ENCODE data around the gene AGPAT2. TPM values are rescaled to one million over a fixed set of nuclear protein-coding genes. Genes with fewer than 3 reads are reported as not detected.
"Not testable (repeated sequence)": the region's sequence is repeated elsewhere in the genome, so short reads cannot be mapped to it uniquely, and the experiment has no call there.

The AGPAT2 gene
- total RNA-seq, 6 donors from 2014 or later = 70.2 to 242 (median 140) TPM

DNA sequence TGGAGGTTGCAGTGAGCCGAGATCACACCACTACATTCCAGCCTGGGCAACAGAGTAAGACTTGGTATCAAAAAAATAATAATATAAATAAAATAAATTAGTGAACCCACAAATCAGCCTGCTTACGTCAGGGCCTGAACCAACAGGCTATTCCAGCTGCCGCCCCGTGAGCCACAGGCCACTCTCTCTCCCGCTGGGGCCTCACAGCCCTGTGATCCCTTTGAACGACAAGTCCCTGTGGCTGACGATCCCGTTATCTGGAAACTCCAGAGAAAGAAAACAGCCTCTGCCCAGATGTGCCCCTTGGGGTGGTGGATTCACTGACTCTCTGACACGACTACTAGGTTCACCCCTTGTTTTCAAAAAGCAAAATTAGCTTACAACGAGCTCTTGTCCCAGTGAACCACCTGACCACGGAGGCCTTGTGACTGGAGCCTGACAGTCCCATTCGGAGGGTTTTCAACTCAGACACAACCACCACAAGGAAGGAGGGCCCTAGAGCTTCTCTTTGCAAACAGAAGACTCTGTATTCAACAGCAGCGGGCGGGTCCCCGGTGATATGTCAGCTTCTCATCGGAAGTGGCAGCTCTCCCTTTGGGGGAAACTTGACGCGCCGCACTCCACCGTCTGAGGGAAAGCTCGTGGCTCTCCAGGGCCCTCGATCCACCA is 20.7 kb upstream of the AGPAT2 start:
- H3K4me1 ChIP-seq = peaks cover 12 to 15% (median 13%) of the 10 kb centered on the region in 4 donors
- TF ChIP-seq, protein P1, sequence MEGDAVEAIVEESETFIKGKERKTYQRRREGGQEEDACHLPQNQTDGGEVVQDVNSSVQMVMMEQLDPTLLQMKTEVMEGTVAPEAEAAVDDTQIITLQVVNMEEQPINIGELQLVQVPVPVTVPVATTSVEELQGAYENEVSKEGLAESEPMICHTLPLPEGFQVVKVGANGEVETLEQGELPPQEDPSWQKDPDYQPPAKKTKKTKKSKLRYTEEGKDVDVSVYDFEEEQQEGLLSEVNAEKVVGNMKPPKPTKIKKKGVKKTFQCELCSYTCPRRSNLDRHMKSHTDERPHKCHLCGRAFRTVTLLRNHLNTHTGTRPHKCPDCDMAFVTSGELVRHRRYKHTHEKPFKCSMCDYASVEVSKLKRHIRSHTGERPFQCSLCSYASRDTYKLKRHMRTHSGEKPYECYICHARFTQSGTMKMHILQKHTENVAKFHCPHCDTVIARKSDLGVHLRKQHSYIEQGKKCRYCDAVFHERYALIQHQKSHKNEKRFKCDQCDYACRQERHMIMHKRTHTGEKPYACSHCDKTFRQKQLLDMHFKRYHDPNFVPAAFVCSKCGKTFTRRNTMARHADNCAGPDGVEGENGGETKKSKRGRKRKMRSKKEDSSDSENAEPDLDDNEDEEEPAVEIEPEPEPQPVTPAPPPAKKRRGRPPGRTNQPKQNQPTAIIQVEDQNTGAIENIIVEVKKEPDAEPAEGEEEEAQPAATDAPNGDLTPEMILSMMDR (IDR thresholded peaks at IDR 0.05) = no peak
- TF ChIP-seq POLR2AphosphoS5 (IDR thresholded peaks at IDR 0.05) (no peak), POLR2A (IDR thresholded peaks at IDR 0.05) (no peak), EP300 (IDR thresholded peaks at IDR 0.05) (no peak)
- H3K9me3 ChIP-seq = no peaks in the 10 kb centered on the region
- no peak overlapping the region for H3K4me3 ChIP-seq
- H3K36me3 ChIP-seq = no peaks in the 10 kb centered on the region
- H3K27me3 ChIP-seq = peaks cover 0 to 10% (median 2%) of the 10 kb centered on the region in 4 donors
- ATAC-seq (ENCODE audit: low FRiP score in 2 of 2) (no peak), DNase-seq (no peak)
- no peak overlapping the region for H3K27ac ChIP-seq
- WGBS, 2 donors = 83 to 85% methylated on average over 12 to 22 of the region's 22 CpGs

DNA sequence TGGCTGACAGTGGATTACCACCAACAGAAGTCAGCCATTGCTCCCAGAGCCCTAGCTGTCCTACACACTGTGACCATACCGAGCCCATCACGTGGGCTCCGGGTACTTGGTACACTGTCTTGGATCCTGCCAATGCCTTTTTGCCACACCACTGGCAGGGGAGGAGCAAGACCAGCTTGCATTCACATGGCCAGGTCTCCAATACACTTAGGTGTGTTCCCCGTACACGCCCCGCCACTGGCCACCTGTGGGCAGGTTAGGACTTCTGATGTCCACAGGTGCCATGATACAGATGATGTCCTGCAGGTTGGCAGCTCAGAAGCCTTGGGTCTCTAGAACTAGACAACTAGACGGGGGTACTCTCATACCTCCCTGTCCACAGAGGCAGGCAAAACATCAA is 19.8 kb upstream of the AGPAT2 start:
- Histone ChIP-seq H3K27ac (no peak overlapping the region), H3K27me3 (peaks cover 0 to 5% (median 0%) of the 10 kb centered on the region in 4 donors), H3K4me3 (no peak overlapping the region), H3K9me3 (no peaks in the 10 kb centered on the region), H3K36me3 (no peaks in the 10 kb centered on the region), H3K4me1 (peaks cover 6 to 7% (median 6%) of the 10 kb centered on the region in 4 donors)
- 97 to 99% methylated on average over 4 to 7 of the region's 7 CpGs for WGBS, 2 donors
- DNase-seq = no peak
- TF ChIP-seq POLR2AphosphoS5 (IDR thresholded peaks at IDR 0.05) = no peak
- TF ChIP-seq POLR2A (IDR thresholded peaks at IDR 0.05) = no peak
- no peak for TF ChIP-seq EP300 (IDR thresholded peaks at IDR 0.05)
- TF ChIP-seq, protein P1 (IDR thresholded peaks at IDR 0.05) = no peak
- ATAC-seq (ENCODE audit: low FRiP score in 2 of 2) = no peak

DNA sequence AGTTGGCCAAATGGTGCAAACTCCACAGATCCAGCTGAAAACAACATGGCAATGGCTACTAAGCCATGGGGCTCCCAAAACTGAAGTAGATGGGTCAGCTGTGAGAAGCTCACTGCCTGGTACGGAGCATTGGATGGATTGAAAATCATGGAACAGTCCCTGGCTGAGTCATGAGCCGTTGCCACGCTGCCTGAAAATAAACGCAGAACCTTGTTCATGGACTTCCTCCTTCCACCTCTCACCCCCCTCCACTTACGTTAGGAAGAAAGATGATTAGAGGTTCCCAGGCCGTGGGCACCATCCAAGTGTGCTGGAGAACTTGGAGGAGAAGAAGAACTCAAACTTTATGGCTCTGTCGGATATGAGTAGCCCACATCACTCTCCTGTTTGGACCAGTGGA is 18.3 kb upstream of the AGPAT2 start:
- H3K27me3 ChIP-seq = no peaks in the 10 kb centered on the region
- H3K4me3 ChIP-seq = no peak overlapping the region
- H3K36me3 ChIP-seq = no peaks in the 10 kb centered on the region
- WGBS, 2 donors = 46 to 50% methylated on average over 7 of the region's 7 CpGs
- peaks cover 7 to 12% (median 11%) of the 10 kb centered on the region in 4 donors for H3K4me1 ChIP-seq
- ATAC-seq (ENCODE audit: low FRiP score in 2 of 2) (no peak), DNase-seq (no peak)
- H3K9me3 ChIP-seq = no peaks in the 10 kb centered on the region
- H3K27ac ChIP-seq = no peak overlapping the region
- no peak for TF ChIP-seq POLR2AphosphoS5 (IDR thresholded peaks at IDR 0.05)
- no peak for TF ChIP-seq POLR2A (IDR thresholded peaks at IDR 0.05)
- no peak for TF ChIP-seq EP300 (IDR thresholded peaks at IDR 0.05)
- TF ChIP-seq, protein P1 (IDR thresholded peaks at IDR 0.05) = no peak

DNA sequence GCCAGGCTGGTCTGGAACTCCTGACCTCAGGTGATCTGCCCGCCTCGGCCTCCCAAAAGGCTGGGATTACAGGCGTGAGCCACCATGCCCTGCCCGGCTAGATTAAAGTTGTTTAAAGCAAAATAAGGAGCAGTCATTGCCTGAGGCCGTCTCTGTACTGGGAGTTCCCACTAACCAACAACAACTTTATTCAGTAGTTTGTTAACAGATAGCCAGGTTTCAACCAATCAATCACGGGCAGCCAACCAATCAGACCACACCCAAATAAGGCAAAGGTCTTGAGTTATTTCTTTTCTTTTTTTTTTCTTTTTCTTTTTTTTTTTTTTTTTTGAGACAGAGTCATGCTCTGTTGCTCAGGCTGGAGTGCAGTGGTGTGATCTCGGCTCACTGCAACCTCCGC is 17.5 kb upstream of the AGPAT2 start:
- ATAC-seq (ENCODE audit: low FRiP score in 2 of 2); H3K4me3 ChIP-seq; H3K36me3 ChIP-seq; H3K27me3 ChIP-seq; DNase-seq; H3K9me3 ChIP-seq; H3K27ac ChIP-seq: not testable (repeated sequence)
- H3K4me1 ChIP-seq = peaks cover 9 to 19% (median 13%) of the 10 kb centered on the region in 4 donors
- WGBS, 2 donors = 88 to 92% methylated on average over 8 of the region's 8 CpGs

DNA sequence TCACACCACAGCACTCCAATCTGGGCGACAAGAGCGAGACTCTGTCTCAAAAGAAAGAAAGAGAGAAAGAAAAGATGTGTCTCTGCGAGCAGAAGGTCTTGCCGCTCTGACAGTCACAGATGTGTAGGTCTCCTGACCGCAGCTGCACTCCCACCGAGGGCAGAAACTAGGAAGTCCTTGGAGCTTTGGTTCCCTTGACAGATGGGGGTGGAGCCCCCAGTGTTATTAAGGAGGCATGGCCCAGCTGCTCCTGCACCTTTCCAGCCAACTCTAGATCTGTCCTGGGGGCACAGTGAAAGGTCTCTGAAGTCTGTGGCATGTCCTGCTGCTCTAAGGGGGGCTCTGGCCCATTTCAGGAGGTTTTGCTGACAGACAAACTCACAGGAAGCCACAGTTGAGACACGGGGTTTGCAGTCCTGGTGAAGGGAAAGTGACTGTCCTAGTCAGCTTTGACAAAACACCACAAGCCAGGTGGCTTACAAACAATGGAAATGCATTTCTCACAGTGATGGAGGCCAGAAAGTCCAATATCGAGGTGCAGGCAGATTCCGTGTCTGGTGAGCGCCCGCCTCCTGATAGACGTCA is 16.1 kb upstream of the AGPAT2 start:
- Histone ChIP-seq H3K4me3 (no peak overlapping the region), H3K4me1 (peaks cover 9 to 21% (median 16%) of the 10 kb centered on the region in 4 donors), H3K27me3 (no peaks in the 10 kb centered on the region), H3K36me3 (no peaks in the 10 kb centered on the region), H3K9me3 (no peaks in the 10 kb centered on the region), H3K27ac (no peak overlapping the region)
- WGBS, 2 donors = 74 to 85% methylated on average over 12 of the region's 12 CpGs
- DNase-seq (no peak), ATAC-seq (ENCODE audit: low FRiP score in 2 of 2) (no peak)
- TF ChIP-seq EP300 (IDR thresholded peaks at IDR 0.05) = no peak
- TF ChIP-seq, protein P1 (IDR thresholded peaks at IDR 0.05) = no peak
- no peak for TF ChIP-seq POLR2A (IDR thresholded peaks at IDR 0.05)
- TF ChIP-seq POLR2AphosphoS5 (IDR thresholded peaks at IDR 0.05) = no peak
